HG03460 (cell line): ENCODE results near the gene RAP1GDS1.

Source experiments
- ATAC-seq: cut with Tn5 transposase; IDR thresholded peaks from one replicate; pipeline ENCODE4 v1.9.1; 2021; ENCODE audit not compliant: unreplicated experiment

Gene RAP1GDS1, protein sequence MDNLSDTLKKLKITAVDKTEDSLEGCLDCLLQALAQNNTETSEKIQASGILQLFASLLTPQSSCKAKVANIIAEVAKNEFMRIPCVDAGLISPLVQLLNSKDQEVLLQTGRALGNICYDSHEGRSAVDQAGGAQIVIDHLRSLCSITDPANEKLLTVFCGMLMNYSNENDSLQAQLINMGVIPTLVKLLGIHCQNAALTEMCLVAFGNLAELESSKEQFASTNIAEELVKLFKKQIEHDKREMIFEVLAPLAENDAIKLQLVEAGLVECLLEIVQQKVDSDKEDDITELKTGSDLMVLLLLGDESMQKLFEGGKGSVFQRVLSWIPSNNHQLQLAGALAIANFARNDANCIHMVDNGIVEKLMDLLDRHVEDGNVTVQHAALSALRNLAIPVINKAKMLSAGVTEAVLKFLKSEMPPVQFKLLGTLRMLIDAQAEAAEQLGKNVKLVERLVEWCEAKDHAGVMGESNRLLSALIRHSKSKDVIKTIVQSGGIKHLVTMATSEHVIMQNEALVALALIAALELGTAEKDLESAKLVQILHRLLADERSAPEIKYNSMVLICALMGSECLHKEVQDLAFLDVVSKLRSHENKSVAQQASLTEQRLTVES

DNA sequence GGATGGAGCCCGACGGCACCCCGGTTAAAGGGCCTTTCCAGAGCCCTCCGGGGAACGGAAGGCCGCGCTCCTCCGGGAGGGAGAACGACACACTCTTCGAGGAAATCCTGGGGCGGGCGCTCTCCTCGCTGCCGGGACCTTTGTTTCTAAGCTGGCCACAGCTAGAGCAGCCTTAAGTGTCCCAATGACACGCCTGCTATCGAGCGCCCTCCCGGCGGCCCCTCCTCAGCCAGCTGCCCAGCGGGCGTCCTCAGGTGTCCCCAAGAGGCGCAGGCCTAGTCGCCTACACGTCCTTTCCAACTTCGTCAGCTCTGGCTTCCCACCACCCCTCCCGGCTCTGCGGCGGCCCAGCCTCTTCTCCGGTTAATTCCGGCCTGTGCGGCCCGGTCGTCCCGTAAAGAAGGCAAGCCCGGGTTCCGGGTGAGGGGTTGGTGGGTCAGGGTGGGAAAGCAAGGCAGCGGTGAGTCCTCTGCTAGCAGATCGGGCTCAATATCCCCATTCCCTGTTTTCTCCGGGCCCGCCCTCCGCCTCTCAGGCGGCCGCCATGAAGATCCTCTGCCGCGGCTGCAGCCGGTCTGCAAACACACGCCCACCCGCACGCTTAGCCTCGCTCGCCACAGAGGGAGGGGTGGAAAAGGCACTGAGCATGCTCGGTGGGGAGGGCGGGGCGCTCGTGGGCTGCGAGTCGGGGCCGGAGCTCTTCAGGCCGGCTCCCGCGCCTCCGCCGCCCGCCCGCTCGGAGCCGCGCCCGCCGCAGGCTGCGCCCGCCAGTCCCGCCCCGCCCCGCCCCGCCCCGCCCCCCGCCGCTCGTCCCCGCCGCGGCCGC is at the start of gene RAP1GDS1:
RAP1GDS1 (plus strand) TSS at position 806 of the 826 bp plus-strand sequence. CDS start 182 bp downstream, outside the sequence.
- ATAC-seq, result peak; percentile 89

DNA sequence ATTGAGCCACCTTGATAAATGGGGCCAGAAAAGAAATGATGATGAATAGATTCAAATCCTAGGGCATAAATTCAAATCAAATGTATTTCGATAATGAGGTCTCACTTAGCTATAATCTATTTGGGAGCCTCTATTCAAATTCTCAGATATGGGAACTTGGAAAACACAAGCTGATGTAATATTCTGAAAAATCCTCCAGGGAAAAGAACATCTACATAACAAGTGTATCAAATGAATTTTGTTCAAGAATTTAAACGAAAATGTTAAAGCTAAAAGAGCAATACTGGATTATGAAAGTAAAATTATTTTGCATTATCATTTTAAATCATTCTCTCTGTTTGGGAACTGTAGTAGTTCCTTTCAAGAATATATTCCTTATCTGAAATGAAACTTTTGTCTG is 38.9 kb upstream of the RAP1GDS1 start:
- ATAC-seq, result no peak

DNA sequence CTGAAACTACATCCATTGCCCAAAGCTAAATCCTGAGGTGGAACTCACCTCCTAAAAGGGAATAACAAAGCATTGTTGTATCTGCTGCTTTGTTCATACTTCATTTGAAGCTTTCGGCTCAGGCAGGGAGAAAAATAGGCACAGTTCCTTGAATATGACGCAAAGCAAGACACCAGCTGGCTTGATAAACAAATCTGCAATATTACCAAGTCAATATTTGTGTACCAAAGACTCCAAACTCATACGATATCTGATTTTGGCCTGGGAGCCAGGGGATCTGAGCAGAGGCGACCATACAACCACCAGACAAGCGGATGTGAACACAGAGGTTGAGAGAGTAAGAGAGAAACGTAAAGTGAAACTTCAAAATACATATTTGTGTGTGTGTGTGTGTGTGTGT is 34.8 kb upstream of the RAP1GDS1 start:
- no peak for ATAC-seq

DNA sequence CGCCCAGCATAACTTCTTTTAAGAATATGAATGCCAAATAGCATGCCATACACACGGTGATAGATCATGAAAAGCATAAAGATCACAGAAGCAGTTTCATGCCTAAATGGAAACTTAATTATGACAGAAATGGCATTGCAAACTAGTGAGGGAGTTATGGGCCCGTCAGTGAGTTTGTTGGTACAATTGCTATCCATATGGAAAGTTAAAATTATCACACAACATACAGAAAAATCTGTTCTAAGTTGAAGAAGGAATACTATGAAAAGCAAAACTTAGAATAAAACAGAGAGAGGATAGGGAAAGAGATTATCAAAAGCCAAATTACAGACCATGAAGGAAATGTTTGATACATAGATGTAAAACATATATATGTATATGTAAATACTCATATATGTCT is 30.2 kb upstream of the RAP1GDS1 start:
- no peak for ATAC-seq

DNA sequence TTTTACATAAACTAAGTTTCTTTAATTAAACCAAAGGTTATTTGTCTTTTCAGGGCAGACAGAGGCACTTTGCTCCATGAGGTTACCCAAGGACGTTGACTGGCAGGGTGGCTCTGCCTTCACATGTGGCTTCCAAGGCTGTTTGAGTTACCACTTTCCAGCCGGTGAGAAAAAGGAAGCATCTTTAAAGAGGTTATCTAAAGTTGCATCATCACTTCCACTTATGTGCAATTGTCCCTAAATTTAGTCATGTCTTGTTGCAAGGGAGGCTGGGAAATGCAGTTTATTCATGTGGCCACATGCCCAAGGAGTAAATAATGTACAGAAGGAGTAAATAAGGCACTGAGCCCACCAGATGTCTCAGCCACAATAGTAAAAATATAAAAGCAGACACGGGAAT is 29.0 kb upstream of the RAP1GDS1 start:
- ATAC-seq, result no peak

DNA sequence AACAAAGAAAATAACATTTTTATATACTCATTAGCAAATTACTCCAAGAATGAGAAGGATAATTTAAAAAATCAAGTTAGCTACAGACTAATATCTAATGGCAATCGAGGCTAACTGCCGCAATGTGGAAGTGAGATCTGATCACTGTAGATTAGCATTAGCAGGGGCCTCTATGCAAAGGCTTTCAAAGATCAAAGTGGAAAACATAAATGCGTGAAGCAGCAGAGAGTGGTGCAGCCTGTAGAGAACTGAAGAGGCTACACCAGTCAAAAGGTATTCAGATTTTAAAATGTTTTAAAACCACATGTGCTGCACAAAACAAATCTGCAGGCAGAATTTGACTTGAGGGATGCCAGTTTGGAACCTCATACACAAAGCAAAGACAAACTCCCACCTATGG is 24.0 kb upstream of the RAP1GDS1 start:
- ATAC-seq, result no peak

DNA sequence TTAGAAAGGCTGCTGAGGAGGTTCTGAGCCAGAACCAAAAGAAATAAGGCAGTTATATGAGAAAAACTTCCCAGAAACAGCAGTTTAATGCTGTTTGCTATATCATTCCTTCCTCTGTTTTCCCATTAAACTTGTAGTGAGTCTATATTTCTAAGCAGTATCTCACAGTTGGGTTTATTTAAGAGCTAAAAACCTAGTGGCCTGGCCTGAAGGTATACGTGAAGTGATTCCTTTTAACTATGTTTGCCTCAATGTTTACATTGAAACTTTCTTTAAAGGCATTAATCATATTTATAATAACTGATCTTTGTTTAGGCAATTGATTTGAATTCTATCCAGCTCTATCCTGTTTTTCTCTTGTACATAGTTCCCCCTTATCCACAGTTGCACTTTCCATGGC is 19.1 kb upstream of the RAP1GDS1 start:
- no peak for ATAC-seq

DNA sequence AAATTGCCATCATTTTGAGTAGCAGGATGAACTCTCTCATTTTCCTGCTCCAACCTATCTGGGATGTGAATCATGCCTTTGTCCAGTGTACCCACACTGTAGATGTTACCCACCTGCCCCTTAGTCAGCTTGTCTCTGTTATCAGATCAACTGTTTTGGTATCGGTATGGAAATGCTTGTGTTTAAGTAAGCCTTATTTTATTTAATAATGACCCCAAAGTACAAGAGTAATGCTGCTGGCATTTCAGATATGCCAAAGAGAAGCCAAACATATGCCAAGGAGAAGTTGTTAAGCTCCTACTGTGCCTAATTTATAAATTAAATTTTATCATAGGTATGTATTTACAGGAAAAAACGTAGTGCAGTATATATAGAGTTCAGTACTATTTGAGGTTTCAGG is 18.6 kb upstream of the RAP1GDS1 start:
- ATAC-seq, result no peak

DNA sequence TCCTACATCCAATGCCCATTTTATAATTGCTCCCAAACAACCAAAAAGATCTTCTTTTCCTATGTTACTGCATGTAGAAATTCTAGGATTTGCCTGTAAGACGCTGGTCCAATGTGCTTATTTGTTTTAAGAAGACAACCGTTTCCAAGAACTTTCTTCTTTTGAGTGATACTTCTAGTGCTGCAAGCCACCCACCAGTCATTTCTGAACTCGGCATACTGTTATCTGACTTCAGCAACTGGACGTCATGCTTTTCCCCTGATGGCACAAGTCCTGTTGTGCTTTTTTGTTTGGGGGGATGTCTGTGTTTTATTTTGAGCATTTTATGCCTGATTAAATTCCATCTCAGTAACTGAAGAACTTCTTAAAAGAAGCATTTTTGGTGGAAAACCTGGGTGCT is 16.0 kb upstream of the RAP1GDS1 start:
- no peak for ATAC-seq

GRCh38 chr4:98248934-98249333 is 12.2 kb upstream of the RAP1GDS1 start:
- ATAC-seq, result no peak

DNA sequence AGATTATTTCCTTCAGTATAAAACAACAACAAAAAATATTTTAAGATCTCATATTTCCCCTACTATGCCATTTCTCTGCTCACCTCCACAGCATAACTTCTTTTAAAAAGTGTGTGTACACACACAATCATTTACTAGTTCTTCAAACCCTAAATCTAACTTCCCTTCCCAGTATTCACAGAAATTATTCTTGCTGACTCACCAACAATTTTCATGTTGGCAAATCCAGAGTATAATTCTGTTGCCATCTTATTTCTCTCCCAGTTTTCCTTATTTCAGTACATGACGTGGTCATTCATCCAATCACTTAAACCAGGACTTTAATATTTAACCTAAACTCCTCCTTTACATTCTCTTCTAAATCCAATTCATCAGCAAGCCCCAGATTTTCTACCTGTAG is 11.4 kb upstream of the RAP1GDS1 start:
- ATAC-seq, result no peak

- no peak for ATAC-seq
Observed at GRCh38 chr4:98253499-98253898, 7.7 kb upstream of the RAP1GDS1 start.

DNA sequence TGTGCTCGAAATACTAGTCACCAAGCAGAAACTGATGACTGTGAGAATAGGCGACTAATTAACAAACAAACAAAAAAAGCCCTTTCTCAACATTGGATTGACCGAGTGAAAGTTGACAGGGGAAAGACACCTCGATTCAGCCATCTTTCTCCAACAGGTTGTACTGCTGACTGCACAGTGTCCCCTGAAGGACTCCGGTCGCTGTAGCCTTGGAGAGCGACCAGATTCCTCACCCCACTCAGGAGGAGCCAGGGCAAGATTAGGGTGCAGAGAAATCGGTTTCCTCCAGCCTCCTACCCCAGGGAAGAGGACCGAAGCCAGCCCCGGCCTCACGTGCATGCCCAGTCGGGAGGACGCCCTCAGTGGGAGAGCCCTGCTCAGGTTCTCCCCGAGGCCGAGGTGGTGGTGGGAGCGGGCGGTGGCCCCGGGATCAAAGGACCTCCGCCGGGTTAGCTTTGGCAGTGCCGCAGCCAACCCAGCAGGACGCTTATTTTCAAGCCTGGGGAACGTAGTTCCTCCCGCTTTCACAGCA is 1.1 kb upstream of the RAP1GDS1 start:
- ATAC-seq, result peak; percentile 16

GRCh38 chr4:98261405-98262291 is 464 bp downstream of the RAP1GDS1 start:
- ATAC-seq, result peak; percentile 4

- no peak for ATAC-seq
Observed at GRCh38 chr4:98262431-98262830, 1.2 kb downstream of the RAP1GDS1 start.

DNA sequence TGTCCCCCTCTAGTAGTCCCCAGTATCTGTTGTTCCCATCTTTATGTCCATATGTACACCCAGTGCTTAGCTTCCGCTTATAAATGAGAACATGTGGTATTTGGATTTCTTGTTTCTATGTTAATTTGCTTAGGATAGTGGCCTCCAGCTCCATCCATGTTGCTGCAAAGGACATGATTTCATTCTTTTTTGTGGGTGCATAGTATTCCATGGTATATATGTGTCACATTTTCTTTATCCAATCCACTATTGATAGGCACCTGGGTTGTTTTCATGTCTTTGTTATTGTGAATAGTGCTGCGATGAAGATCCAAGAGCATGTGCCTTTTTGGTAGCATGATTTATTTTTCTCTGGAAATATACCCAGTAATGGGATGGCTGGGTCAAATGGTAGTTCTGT is 6.3 kb downstream of the RAP1GDS1 start:
- no peak for ATAC-seq

GRCh38 chr4:98275145-98275544 is 14.0 kb downstream of the RAP1GDS1 start:
- no peak for ATAC-seq

GRCh38 chr4:98283219-98284189 is 22.3 kb downstream of the RAP1GDS1 start:
- ATAC-seq, result no peak

DNA sequence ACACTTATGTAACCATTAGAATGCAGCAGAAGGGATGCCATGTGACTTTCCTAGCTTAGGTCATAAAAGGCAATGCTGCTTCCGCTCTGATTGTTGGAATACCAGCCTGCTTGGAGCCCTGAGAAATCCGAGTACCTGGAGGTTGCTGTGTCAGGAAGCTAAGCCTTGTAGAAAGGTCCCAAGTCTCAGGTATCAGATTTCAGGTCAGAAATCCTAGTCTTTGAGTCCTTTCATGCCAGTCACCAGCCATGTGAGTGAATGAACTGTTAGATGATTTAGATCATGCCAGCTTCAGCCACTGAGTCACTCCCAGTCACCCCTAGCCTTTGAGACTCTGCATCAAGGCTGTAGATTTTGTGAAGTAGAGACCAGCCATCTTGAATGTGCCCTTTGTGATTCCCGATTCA is 23.5 kb downstream of the RAP1GDS1 start:
- no peak for ATAC-seq
